ENCODE data around the gene GIPC2.
A peak's percentile ranks its signal among the peaks of the same experiment; 100 is the strongest.

- peak; percentile 63 to 89 for TF ChIP-seq CTCF (conservative IDR thresholded peaks at IDR 0.05 in 1 of 2, IDR thresholded peaks at IDR 0.05 in 1 of 2; ENCODE audit: extremely low read depth in 1 of 2, insufficient read depth in 1 of 2, low read depth in 1 of 2, low read length in 2 of 2)
- TF ChIP-seq EZH2 (IDR thresholded peaks at IDR 0.05; ENCODE audit: borderline replicate concordance, low read length), result no peak
Measured at GRCh38 chr1:78114034-78114956, 68.5 kb downstream of the GIPC2 start.

Measured in mammary epithelial cell (primary cell).